Fibroblast of lung (primary cell): ENCODE data around the gene TSC1. TPM values are rescaled to one million over a fixed set of nuclear protein-coding genes. Genes with fewer than 3 reads are reported as not detected.
A peak's percentile ranks its signal among the peaks of the same experiment; 100 is the strongest.

Source experiments
- DNase-seq, 2 donors: peaks; one replicate each; pipeline versions ENCODE4 v3.0.0 to v3.0.0-alpha.2; 2010; ENCODE audit warnings: low read depth in 2 of 2
- H2AFZ ChIP-seq: 2 replicates; pipeline ENCODE4 v1.5.1; 2012; ENCODE audit warnings: low read length, control low read depth, inconsistent platforms
- H3K27ac ChIP-seq: 2 replicates; pipeline ENCODE4 v1.5.1; 2011; ENCODE audit warnings: low read length, control low read depth; ENCODE audit not compliant: insufficient read depth
- H3K27me3 ChIP-seq: 2 replicates; pipeline ENCODE4 v1.5.1; 2011; ENCODE audit warnings: mild to moderate bottlenecking, low read length; ENCODE audit not compliant: control insufficient read depth, insufficient read depth
- H3K36me3 ChIP-seq: 2 replicates; pipeline ENCODE4 v1.5.1; 2011; ENCODE audit warnings: low read length; ENCODE audit not compliant: control insufficient read depth, insufficient read depth
- H3K4me1 ChIP-seq: 2 replicates; pipeline ENCODE4 v1.5.1; 2011; ENCODE audit warnings: low read length; ENCODE audit not compliant: control insufficient read depth, insufficient read depth; ENCODE audit errors: extremely low read depth
- H3K4me2 ChIP-seq: 2 replicates; pipeline ENCODE4 v1.5.1; 2011; ENCODE audit warnings: low read length, control low read depth; ENCODE audit not compliant: insufficient read depth; ENCODE audit errors: extremely low read depth
- H3K4me3 ChIP-seq, 4 experiments: fragments of 200-600 bp in 1 of 4; sonication (generic) in 1 of 4; replicated peaks in 1 of 4; 2 replicates each; pipeline ENCODE4 v1.5.1; 2011 to 2016; ENCODE audit warnings: low read length in 4 of 4, low read depth in 3 of 4, mild to moderate bottlenecking in 3 of 4, control low read depth in 2 of 4, inconsistent platforms in 1 of 4, mixed read lengths in 1 of 4; ENCODE audit not compliant: insufficient read depth in 1 of 4; ENCODE audit errors: control extremely low read depth in 1 of 4
- H3K79me2 ChIP-seq: 2 replicates; pipeline ENCODE4 v1.5.1; 2012; ENCODE audit warnings: mild to moderate bottlenecking, low read length, inconsistent platforms; ENCODE audit not compliant: control insufficient read depth, insufficient read depth
- H3K9ac ChIP-seq: 2 replicates; pipeline ENCODE4 v1.5.1; 2011; ENCODE audit warnings: mild to moderate bottlenecking, low read length, control low read depth; ENCODE audit not compliant: insufficient read depth
- H3K9me3 ChIP-seq: 2 replicates; pipeline ENCODE4 v1.5.1; 2012; ENCODE audit warnings: low read depth, low read length; ENCODE audit not compliant: control insufficient read depth, insufficient read depth
- H4K20me1 ChIP-seq: 2 replicates; pipeline ENCODE4 v1.5.1; 2011; ENCODE audit warnings: low read length; ENCODE audit not compliant: control insufficient read depth, insufficient read depth; ENCODE audit errors: extremely low read depth
- EZH2 ChIP-seq: IDR thresholded peaks from 2 replicates; pipeline ENCODE4 v1.5.1; 2012; ENCODE audit warnings: low read length, control low read depth, mild to moderate bottlenecking; ENCODE audit errors: missing control alignments
- polyA plus RNA-seq, 2 donors: library from polyadenylated mRNA; depleted of rRNA in 1 of 2; stranded (reverse) in 1 of 2; unstranded in 1 of 2; fragments of >200 nt; gene quantifications; 2 replicates each; pipeline ENCODE4 v1.2.1, GENCODE V29; 2011 to 2012; ENCODE audit warnings: missing spikeins in 1 of 2
- total RNA-seq: library from RNA; depleted of rRNA; stranded (reverse); fragments of >200 nt; gene quantifications from 2 replicates; pipeline ENCODE4 v1.2.1, GENCODE V29; 2014
- TF ChIP-seq, protein P1 (sequence below), 2 donors: IDR thresholded peaks in 1 of 2; conservative IDR thresholded peaks in 1 of 2; 1 replicate in 1 of 2; 2 replicates in 1 of 2; pipeline ENCODE4 v1.5.1; 2011 to 2012; ENCODE audit warnings: low read length in 2 of 2, control low read depth in 1 of 2, inconsistent platforms in 1 of 2, low read depth in 1 of 2, mild to moderate bottlenecking in 1 of 2

The TSC1 gene
- total and polyA plus RNA-seq, 2 donors (not counting 1 experiment from before 2014, with no cell fraction given), result 41.5 to 48.0 TPM

DNA sequence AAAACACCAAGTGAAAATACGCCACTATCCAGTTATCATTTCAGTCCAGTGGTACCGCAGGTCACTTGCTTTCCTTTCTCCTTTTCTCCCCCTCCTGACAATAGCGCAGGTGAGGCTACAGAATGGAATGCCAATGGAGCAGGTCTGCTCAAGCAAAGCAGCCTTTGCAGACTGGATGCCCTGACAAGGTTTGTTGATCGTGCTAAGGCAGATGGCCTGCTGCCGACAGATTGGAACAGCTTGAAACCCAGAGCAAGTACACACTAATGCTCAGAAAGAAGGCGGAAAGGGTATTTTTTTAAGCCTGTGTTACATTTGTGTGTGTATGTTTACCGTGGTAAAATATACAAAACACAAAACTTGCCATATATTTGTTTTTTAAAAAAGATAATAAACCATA, 46.4 kb downstream of the TSC1 start:
- TF ChIP-seq EZH2, result no peak
- Histone ChIP-seq H3K4me3 (no peak overlapping the region), H4K20me1 (no peaks in the 10 kb centered on the region), H3K4me1 (no peaks in the 10 kb centered on the region), H3K79me2 (no peaks in the 10 kb centered on the region), H3K27ac (no peak overlapping the region), H2AFZ (no peak overlapping the region), H3K9ac (no peak overlapping the region), H3K27me3 (no peaks in the 10 kb centered on the region), H3K9me3 (no peaks in the 10 kb centered on the region), H3K36me3 (peaks cover 23% of the 10 kb centered on the region), H3K4me2 (no peak overlapping the region)
- no peak for DNase-seq

DNA sequence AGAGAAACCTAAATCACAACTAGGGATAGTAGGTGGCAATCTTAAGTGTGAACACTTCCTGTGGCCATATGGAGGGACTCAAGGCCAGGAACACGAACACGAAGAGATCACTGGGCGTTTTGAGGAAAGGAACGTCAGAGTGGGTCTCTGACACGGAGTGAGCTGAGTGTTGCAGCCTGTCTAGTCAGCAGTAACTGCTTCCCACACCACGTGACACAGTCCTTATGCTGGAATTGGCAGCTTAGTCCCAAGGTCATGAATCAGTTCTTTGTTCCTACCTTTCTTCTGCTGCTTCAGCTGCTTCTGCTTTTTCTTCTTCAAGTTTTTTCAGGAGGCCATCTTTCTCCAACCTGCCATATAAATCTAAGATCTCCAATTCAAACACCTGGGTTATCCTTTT, 47.5 kb downstream of the TSC1 start:
- H3K4me3 ChIP-seq, result no peak overlapping the region
- no peak overlapping the region for H3K4me2 ChIP-seq
- peaks cover 20% of the 10 kb centered on the region for H3K36me3 ChIP-seq
- H3K79me2 ChIP-seq, result no peaks in the 10 kb centered on the region
- H3K27me3 ChIP-seq, result no peaks in the 10 kb centered on the region
- DNase-seq, result peak in 1 of 2 donors; percentile 47
- no peak overlapping the region for H3K9ac ChIP-seq
- H3K9me3 ChIP-seq, result no peaks in the 10 kb centered on the region
- H3K4me1 ChIP-seq, result no peaks in the 10 kb centered on the region
- no peak overlapping the region for H2AFZ ChIP-seq
- H4K20me1 ChIP-seq, result no peaks in the 10 kb centered on the region
- H3K27ac ChIP-seq, result no peak overlapping the region
- TF ChIP-seq, protein P1, sequence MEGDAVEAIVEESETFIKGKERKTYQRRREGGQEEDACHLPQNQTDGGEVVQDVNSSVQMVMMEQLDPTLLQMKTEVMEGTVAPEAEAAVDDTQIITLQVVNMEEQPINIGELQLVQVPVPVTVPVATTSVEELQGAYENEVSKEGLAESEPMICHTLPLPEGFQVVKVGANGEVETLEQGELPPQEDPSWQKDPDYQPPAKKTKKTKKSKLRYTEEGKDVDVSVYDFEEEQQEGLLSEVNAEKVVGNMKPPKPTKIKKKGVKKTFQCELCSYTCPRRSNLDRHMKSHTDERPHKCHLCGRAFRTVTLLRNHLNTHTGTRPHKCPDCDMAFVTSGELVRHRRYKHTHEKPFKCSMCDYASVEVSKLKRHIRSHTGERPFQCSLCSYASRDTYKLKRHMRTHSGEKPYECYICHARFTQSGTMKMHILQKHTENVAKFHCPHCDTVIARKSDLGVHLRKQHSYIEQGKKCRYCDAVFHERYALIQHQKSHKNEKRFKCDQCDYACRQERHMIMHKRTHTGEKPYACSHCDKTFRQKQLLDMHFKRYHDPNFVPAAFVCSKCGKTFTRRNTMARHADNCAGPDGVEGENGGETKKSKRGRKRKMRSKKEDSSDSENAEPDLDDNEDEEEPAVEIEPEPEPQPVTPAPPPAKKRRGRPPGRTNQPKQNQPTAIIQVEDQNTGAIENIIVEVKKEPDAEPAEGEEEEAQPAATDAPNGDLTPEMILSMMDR (conservative IDR thresholded peaks at IDR 0.05 in 1 of 2, IDR thresholded peaks at IDR 0.05 in 1 of 2; ENCODE audit: low read depth in 1 of 2, low read length in 2 of 2), result no peak
- TF ChIP-seq EZH2, result no peak

- H4K20me1 ChIP-seq, result no peaks in the 10 kb centered on the region
- H2AFZ ChIP-seq, result no peak overlapping the region
- no peak overlapping the region for H3K9ac ChIP-seq
- no peaks in the 10 kb centered on the region for H3K9me3 ChIP-seq
- no peaks in the 10 kb centered on the region for H3K27me3 ChIP-seq
- no peaks in the 10 kb centered on the region for H3K79me2 ChIP-seq
- H3K4me1 ChIP-seq, result no peaks in the 10 kb centered on the region
- H3K4me2 ChIP-seq, result no peak overlapping the region
- peaks cover 19% of the 10 kb centered on the region for H3K36me3 ChIP-seq
- TF ChIP-seq, protein P1 (conservative IDR thresholded peaks at IDR 0.05 in 1 of 2, IDR thresholded peaks at IDR 0.05 in 1 of 2; ENCODE audit: low read depth in 1 of 2, low read length in 2 of 2), result no peak
- TF ChIP-seq EZH2, result no peak
- H3K27ac ChIP-seq, result no peak overlapping the region
- DNase-seq, result no peak
- no peak overlapping the region for H3K4me3 ChIP-seq
These were observed 48.2 kb downstream of the TSC1 start for GRCh38 chr9:132896264-132896663.
